Measurements from ENCODE around the gene SYT2.

- TF ChIP-seq EZH2phosphoT487 (IDR thresholded peaks at IDR 0.05; ENCODE audit: borderline replicate concordance, low read length): no peak
- TF ChIP-seq, protein P1, sequence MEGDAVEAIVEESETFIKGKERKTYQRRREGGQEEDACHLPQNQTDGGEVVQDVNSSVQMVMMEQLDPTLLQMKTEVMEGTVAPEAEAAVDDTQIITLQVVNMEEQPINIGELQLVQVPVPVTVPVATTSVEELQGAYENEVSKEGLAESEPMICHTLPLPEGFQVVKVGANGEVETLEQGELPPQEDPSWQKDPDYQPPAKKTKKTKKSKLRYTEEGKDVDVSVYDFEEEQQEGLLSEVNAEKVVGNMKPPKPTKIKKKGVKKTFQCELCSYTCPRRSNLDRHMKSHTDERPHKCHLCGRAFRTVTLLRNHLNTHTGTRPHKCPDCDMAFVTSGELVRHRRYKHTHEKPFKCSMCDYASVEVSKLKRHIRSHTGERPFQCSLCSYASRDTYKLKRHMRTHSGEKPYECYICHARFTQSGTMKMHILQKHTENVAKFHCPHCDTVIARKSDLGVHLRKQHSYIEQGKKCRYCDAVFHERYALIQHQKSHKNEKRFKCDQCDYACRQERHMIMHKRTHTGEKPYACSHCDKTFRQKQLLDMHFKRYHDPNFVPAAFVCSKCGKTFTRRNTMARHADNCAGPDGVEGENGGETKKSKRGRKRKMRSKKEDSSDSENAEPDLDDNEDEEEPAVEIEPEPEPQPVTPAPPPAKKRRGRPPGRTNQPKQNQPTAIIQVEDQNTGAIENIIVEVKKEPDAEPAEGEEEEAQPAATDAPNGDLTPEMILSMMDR (IDR thresholded peaks at IDR 0.05; ENCODE audit: low read depth, low read length, poor library complexity, severe bottlenecking): no peak
These were observed 65.8 kb downstream of the SYT2 start for GRCh38 chr1:202644219-202645096.

All from DOHH2 (cell line).